NCI-H128 (cell line): ENCODE measurements around the gene RASL11B.

Source experiments
- DNase-seq: peaks from one replicate; lab custom pipeline; 2025; ENCODE audit not compliant: unreplicated experiment; lab: John Stamatoyannopoulos, UW

Gene RASL11B

DNA sequence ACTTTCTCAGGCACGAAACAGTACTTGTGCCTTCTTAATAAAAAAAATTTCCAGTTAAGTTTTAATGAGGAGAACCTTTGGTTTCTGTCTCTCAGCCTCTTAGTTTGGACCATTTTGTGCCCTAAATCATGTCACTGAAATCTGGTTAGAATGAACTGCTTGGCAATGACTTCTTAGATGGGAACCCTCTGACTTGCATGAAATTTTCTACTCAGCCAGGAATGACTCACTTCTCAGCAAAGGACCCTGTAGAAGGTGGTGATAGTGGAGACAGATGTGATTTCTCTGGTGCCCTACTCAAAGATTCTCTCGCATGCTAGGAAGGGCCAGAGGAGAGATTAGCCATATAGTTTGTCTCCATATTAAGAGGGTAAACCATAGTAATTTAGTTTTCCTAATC is 50.5 kb downstream of the RASL11B start:
- no peak for DNase-seq

DNA sequence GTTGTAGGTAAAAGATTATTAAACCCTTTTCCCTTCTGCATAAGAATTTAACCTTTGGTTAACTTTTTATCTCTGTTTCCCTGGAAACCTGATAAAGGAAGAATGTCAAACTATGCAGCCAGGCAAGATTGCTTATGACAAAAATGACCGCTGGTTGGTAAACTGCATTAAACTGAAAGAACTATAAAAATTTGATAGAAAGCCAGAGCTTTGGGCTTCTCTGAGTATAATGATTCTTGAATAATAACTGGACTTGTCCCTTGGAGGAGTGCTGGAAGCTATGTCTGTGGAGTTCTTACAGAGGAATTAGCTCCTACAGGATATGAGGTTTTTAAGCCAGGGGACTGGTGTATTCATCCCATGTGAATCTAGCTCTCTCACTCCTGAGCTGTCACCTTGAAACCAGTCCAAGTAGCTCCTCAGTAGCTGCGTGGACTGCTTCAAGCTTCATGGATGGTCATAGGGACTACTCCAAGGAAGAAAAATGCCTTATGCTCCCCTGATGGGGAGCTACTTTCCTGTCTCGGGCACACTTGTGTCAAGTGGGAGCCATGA is 52.0 kb downstream of the RASL11B start:
- no peak for DNase-seq

DNA sequence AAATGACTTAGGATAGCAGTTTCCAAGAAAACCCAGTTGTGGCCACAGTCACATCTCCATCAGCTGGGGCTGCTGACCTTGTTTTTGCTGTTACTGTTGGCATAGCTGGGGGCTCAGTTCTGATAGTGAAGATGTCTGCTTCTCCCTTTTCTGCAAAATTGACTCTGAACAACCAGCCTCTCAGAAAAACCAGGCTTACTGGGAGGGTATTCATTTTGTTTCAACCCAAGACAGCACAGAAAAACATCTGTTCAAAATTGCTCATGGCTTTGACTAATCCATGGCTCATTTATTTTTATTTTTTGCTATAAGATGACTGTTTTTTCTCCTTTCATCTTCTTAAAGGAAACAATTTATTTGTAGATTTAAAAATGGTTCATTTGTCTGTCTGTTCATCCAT is 53.1 kb downstream of the RASL11B start:
- no peak for DNase-seq

DNA sequence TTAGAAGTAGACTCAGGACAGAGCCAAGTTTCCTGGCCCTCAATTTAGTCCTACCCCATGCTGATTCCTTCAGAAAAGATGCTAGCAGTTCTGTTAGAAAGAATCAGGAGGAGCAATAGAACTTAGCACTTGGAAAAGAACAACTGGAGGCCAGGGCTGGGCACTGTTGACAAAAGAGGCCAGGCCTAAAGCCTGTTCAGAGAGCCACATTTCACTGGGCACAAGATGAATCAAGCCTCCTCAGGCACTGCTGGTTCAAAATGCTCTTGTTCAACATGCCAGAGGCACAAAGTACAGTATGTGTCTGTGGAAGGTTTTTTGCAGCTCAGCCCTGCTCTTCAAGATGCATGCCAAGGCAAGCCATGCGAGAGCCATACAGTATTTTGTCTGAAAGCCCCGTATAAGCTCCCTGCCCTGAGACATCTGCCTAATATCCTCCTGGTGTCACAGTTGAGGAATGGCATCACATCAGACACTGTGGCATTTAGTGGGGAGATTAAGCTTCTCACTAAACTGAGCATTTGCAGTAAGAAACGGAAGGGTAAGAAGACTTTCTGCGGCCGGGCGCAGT is 53.7 kb downstream of the RASL11B start:
- DNase-seq = no peak
